Fibroblast of skin of right biceps (primary cell): ENCODE results near the gene MED23.
A peak's percentile ranks its signal among the peaks of the same experiment; 100 is the strongest.

Experiments
- DNase-seq: peaks from one replicate; pipeline ENCODE4 v3.0.0-alpha.2; 2013

The MED23 gene, protein sequence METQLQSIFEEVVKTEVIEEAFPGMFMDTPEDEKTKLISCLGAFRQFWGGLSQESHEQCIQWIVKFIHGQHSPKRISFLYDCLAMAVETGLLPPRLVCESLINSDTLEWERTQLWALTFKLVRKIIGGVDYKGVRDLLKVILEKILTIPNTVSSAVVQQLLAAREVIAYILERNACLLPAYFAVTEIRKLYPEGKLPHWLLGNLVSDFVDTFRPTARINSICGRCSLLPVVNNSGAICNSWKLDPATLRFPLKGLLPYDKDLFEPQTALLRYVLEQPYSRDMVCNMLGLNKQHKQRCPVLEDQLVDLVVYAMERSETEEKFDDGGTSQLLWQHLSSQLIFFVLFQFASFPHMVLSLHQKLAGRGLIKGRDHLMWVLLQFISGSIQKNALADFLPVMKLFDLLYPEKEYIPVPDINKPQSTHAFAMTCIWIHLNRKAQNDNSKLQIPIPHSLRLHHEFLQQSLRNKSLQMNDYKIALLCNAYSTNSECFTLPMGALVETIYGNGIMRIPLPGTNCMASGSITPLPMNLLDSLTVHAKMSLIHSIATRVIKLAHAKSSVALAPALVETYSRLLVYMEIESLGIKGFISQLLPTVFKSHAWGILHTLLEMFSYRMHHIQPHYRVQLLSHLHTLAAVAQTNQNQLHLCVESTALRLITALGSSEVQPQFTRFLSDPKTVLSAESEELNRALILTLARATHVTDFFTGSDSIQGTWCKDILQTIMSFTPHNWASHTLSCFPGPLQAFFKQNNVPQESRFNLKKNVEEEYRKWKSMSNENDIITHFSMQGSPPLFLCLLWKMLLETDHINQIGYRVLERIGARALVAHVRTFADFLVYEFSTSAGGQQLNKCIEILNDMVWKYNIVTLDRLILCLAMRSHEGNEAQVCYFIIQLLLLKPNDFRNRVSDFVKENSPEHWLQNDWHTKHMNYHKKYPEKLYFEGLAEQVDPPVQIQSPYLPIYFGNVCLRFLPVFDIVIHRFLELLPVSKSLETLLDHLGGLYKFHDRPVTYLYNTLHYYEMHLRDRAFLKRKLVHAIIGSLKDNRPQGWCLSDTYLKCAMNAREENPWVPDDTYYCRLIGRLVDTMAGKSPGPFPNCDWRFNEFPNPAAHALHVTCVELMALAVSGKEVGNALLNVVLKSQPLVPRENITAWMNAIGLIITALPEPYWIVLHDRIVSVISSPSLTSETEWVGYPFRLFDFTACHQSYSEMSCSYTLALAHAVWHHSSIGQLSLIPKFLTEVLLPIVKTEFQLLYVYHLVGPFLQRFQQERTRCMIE (N-terminal part only)

DNA sequence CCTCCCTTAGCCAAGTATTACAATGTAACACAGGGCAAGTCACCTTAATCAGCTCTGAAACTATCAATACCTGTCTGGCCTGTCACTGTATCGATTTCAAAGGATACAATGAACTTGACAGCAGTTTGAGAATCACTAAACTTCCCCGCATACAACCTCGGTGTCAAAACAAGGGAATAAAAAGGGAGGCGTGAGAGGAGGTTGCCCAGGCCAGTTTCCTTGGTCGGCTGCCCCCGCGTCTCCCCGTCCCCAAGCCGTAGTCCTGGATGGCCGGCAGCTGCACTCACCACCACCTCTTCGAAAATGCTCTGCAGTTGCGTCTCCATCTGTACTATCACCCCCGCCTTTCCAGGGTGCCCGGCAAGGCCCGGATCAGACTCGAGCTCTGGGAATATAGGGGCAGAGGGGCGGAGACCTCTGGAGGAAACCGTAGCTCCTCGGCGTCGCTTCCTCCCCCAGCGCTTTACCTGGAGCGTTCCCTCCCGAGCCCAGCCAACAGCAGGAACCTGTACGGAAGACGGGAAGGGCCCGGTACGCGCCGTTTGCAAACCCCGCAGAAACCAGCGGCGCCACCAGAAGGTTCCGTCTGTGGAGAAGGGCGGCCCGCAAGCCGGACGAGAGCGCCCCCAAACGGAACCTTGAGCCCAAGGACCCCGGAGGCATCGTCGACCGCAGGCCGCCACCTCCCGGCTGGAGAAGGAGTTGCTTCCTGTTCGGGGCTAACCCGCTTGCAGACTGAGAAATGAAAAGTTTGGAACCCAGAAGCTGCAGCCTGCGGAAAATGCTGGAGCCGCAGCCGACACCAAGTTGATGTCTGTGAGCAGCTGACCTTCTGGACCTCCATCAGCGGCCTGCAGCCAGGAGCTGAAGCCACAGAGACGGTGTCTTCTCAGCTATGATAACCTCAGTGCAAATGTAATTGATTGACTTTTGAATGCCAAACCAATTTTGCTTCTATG, at the start of gene MED23:
MED23 (minus strand) TSS at position 519 of the 959 bp plus-strand sequence; CDS start at position 326, 193 bp downstream.
- peak; percentile 94 for DNase-seq

GRCh38 chr6:131673184-131673583, 45.1 kb upstream of the MED23 start:
- DNase-seq: no peak

DNA sequence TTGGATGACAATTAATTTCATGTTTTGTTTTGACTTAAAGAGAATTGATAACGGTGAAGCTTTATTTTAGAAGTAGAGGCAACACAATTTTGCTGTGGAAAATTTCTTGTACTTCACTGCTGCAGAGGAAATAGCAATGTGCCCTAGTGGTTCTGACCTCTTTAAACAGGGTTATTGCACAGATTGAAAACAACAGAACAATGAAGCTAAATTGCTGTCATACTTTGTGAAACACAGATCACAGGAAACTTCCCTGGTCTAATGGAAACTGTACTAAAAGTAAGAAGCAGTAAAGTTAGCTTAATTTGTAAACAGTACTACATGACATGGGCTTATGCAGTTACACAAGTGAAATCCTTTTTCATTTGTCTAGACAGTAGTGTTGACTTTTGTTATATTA, 41.8 kb upstream of the MED23 start:
- no peak for DNase-seq

- DNase-seq: no peak
Observed at GRCh38 chr6:131663578-131664165, 35.6 kb upstream of the MED23 start.

DNA sequence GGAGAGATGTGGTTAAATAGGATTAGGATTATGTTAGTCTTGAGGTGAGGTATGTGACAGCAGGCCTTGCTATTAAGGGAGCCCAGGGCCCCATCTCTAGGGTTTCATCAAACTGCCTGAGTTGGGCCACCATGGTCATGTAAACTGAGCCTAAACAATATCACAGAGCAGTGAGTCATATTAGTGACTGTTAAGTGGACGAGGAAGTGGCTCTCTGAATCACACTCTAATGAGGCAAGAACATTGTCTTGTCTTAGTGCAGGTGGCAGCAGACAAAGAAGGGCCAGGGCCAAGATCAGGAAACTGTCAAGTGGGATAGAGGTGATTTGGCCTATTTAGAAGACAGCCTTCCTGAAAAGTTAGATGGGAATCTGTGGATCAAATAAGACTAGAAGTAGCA, 32.2 kb upstream of the MED23 start:
- peak; percentile 21 for DNase-seq

DNA sequence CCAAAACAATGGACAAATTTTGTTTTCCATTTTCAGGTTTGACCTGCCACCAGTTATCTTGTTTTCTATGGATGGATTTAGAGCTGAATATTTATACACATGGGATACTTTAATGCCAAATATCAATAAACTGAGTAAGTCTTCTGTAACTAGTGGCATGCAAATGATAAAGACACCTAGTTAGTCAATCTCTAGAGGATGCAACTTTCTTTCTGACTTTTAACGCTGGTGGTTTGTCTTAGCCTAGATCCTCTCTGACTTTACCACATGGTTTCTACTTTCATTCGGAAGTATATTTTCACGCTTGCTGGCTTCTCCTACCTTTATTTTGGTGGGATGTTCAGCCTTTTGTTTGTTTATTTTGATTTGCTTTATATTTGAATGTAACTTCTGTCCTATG, 30.2 kb upstream of the MED23 start:
- DNase-seq: no peak

DNA sequence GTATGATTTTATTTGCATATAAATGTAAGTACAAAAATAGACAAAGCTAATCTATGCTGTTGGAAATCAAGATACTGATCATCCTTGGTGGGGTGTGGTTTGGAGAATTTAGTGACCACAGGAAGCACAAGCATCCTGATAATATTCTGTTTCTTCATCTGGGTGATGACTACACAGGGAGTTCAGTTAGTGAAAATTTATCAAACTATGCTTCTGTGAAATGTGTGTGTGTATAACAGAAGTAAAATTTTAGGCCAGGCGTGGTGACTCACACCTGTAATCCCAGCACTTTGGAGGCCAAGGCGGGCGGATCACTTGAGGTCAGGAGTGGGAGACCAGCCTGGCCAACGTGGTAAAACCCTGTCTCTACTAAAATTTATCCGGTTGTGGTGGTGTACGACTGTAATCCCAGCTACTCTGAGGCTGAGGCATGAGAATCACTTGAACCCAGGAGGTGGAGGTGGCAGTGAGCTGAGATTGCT, 29.6 kb upstream of the MED23 start:
- DNase-seq: peak; percentile 56

- DNase-seq: no peak
Observed at GRCh38 chr6:131657222-131657621, 29.2 kb upstream of the MED23 start.

- no peak for DNase-seq
Observed at GRCh38 chr6:131656667-131657066, 28.6 kb upstream of the MED23 start.

- no peak for DNase-seq
Observed at GRCh38 chr6:131655951-131656350, 27.9 kb upstream of the MED23 start.

GRCh38 chr6:131655387-131655786, 27.3 kb upstream of the MED23 start:
- no peak for DNase-seq

GRCh38 chr6:131654326-131654725, 26.3 kb upstream of the MED23 start:
- no peak for DNase-seq

GRCh38 chr6:131652472-131652871, 24.4 kb upstream of the MED23 start:
- no peak for DNase-seq

DNA sequence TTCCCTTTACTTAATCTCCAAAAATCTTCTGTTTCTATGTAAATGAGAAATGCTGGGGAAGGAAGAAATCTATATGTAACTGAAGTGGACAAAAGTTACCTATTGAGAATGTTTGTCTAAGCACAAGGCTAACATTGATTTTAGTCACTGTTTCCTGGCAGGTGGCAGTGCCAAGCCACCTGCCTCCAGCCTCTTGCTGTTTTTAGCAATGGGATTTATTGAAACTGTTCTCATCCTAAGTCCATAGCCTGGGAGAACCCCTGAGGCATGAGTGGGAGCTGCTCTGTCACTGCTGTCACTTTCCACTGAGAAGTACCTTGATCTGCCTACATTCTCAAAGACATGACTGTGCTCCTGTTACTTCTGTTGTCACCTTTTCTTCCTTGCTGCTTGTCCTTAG, 23.7 kb upstream of the MED23 start:
- no peak for DNase-seq

- DNase-seq: no peak
Observed at GRCh38 chr6:131646249-131646670, 18.2 kb upstream of the MED23 start.

DNA sequence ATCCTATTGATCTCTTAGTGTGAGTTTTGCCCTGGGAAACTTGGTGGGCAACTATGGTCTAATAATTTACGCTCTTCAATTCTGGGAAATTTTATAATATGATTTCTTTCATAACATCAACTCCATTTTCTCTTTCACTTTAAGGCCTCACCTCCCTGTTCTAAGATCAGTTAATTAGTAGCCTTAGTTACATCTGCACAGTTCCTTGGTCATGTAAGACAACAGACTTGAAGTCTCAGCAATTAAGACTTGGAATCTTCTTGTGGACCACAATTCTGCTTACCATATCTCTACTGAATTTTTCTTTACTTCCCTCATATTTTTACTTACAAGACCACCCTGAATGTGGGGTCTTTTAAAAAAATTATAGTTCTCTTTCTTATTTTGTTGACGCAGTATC, 17.8 kb upstream of the MED23 start:
- no peak for DNase-seq

DNA sequence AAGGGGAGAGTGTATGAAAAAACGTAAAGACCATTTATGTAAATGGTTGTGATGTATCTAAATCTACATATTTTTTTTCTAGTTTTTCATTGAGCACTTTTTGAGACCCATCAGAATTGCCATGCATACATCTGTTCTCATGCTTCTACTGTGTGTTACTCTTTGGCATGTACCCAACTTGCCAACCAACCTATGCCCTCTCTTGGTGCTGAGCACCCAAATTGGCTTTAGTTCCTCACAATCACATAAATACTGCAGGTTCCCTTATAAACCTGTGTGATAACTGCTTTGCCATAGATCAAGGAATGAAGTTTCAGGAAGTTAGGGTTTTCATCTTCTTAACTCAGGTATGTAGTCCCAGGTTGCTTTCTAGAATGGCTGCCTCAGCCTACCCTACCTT, 16.9 kb upstream of the MED23 start:
- no peak for DNase-seq

GRCh38 chr6:131643855-131644460, 15.9 kb upstream of the MED23 start:
- DNase-seq: no peak

GRCh38 chr6:131642987-131643611, 15.1 kb upstream of the MED23 start:
- DNase-seq: no peak

DNA sequence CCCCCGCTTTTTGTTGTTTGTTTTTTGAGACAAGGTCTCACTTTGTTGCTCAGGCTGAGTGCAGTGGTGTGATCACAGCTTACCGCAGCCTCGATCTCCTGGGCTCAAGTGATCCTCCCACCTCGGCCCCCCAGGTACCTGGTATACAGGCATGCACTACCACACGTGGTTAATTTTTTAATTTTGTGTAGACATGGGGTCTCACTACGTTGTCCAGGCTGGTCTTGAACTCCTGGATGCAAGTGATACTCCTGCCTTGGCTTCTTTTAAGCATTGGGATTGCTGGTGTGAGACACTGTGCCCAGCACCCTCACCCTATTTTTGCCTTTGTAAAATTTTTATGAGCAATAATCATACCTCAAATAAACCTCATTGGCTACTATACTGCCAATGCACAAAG, 14.5 kb upstream of the MED23 start:
- DNase-seq: no peak
